NOMO-1 treated with DMSO at 0.1 percent for 48 hours (cell line): ENCODE results near the gene VARS1.
"Not testable (repeated sequence)": the region's sequence is repeated elsewhere in the genome, so short reads cannot be mapped to it uniquely, and the experiment has no call there.

Experiments used
- DNase-seq: peaks from one replicate; lab custom pipeline; 2025; ENCODE audit not compliant: unreplicated experiment; lab: John Stamatoyannopoulos, UW

Gene VARS1

GRCh38 chr6:31822036-31822821 is 26.7 kb upstream of the VARS1 start:
- peak; percentile 90 for DNase-seq

- DNase-seq = peak; percentile 54
These were observed 25.9 kb upstream of the VARS1 start for GRCh38 chr6:31821301-31822035.

- DNase-seq = not testable (repeated sequence)
These were observed 24.8 kb upstream of the VARS1 start for GRCh38 chr6:31820399-31820798.

GRCh38 chr6:31819871-31820299 is 24.3 kb upstream of the VARS1 start:
- no peak for DNase-seq

- DNase-seq = not testable (repeated sequence)
These were observed 22.5 kb upstream of the VARS1 start for GRCh38 chr6:31817929-31818511.

GRCh38 chr6:31817133-31817928 is 21.8 kb upstream of the VARS1 start:
- peak; percentile 63 for DNase-seq

GRCh38 chr6:31815025-31815838 is 19.7 kb upstream of the VARS1 start, which contains the start of the genes HSPA1A and HSPA1L:
TSS of gene HSPA1A (plus strand) at chr6:31815543. CDS start at chr6:31815757, 214 bp downstream.
TSS of gene HSPA1L (minus strand) at chr6:31815283. CDS start at chr6:31811972, 3,311 bp downstream.
- DNase-seq = peak; percentile 65

GRCh38 chr6:31814677-31815024 is 19.1 kb upstream of the VARS1 start:
- peak; percentile 82 for DNase-seq

- DNase-seq = no peak
These were observed 17.9 kb upstream of the VARS1 start for GRCh38 chr6:31813465-31813849.

- no peak for DNase-seq
These were observed 16.1 kb upstream of the VARS1 start for GRCh38 chr6:31811645-31812044.

- DNase-seq = not testable (repeated sequence)
These were observed 13.0 kb upstream of the VARS1 start for GRCh38 chr6:31808599-31808998.

GRCh38 chr6:31806470-31807272 is 11.1 kb upstream of the VARS1 start, which contains the start of gene LSM2:
TSS of gene LSM2 (minus strand) at chr6:31806966. CDS start at chr6:31806757, 209 bp downstream.
- DNase-seq = peak; percentile 92

GRCh38 chr6:31805939-31806469 is 10.5 kb upstream of the VARS1 start:
- no peak for DNase-seq

GRCh38 chr6:31801031-31801927 is 5.7 kb upstream of the VARS1 start:
- DNase-seq = not testable (repeated sequence)

GRCh38 chr6:31799781-31800180 is 4.2 kb upstream of the VARS1 start:
- DNase-seq = no peak

GRCh38 chr6:31797588-31797987 is 2.0 kb upstream of the VARS1 start:
- DNase-seq = no peak

GRCh38 chr6:31796993-31797385 is 1.4 kb upstream of the VARS1 start:
- no peak for DNase-seq
